ENCODE measurements around the gene INPP5E. TPM values are rescaled to one million over a fixed set of nuclear protein-coding genes. Genes with fewer than 3 reads are reported as not detected.

Gene INPP5E
- total and polyA plus RNA-seq, 2 experiments from 2014 or later: 5.8 to 13.4 TPM

DNA sequence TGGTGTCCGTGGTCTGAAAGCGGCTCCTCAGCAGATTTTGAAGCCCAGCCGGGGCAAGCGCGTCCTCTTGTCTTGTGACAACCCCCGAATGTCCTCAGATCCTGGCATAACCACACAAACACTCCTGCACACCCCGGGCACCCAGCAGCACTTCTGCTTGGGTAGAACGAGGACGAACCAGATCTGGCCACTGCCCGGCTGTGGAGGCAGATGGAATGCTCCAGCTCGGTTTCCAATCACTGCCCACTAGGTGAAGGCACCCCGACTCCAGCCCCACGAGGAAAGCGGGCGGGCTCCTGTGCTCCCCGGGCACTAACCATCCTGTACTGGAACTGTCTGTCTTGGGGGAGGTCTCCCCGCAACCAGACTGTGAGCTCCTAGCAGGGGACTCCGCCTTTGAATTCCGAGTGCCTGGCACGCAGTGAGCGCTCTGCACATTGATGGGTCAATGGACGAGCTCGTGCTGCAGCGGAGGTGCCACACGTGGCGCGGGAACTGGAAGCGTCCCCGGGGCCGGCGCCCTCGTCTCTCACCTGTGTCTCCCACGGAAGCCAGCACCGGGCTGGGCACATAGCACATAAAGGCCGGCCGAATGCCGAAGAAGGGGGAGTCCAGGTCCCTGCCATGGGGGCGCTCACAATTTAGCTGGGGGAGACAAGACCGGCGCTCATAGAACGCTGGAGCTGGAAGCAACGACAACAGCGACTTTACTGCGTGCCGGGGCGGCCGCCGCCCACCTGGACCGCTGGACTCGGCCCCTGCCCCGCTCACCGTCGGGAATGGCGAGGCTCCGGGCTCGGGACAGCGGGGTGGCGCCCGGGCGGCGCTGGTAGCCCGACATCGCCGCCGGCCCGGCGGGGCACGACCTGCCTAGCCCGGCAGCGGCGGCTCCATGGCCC is 29.8 kb downstream of the INPP5E start:
- Mint-ChIP-seq H3K27me3 (ENCODE audit: insufficient read depth, low read depth, poor library complexity) (peaks cover 30% of the 10 kb centered on the region), H3K4me3 (peak overlapping the region; percentile 96), H3K27ac (peak overlapping the region; percentile 96), H3K36me3 (ENCODE audit: low read depth) (peaks cover 73% of the 10 kb centered on the region), H3K9me3 (no peaks in the 10 kb centered on the region), H3K4me1 (peaks cover 20% of the 10 kb centered on the region)
- Histone ChIP-seq H3K4me3 (peak overlapping the region; percentile 96), H3F3A (replicated peaks; ENCODE audit: low read depth) (peaks cover 16% of the 10 kb centered on the region), H3K36me3 (ENCODE audit: insufficient read depth) (peaks cover 43% of the 10 kb centered on the region), H3K27ac (ENCODE audit: low read depth) (0 out of 2 replicates have a peak overlapping the region, but pooled peaks have one; percentile 39), H3K4me2 (peak overlapping the region; percentile 96), H4K20me1 (replicated peaks; ENCODE audit: insufficient read depth) (peaks cover 24% of the 10 kb centered on the region), H3K4me1 (ENCODE audit: insufficient read depth) (peaks cover 17% of the 10 kb centered on the region; the same call in 1 of the 2 replicates), H3K9me2 (ENCODE audit: insufficient read depth) (no peaks in the 10 kb centered on the region), H3K27me3 (ENCODE audit: insufficient read depth) (no peaks in the 10 kb centered on the region), H3K79me2 (replicated peaks; ENCODE audit: insufficient read depth) (peaks cover 68% of the 10 kb centered on the region), H2AFZ (no peak overlapping the region; the same call in 1 of the 2 replicates)
- ATAC-seq: peak; percentile 65
- no peak for TF ChIP-seq POLR2AphosphoS5 (IDR thresholded peaks at IDR 0.05; ENCODE audit: low read depth)
- TF ChIP-seq ZNF462 (CRISPR knock-in tag; IDR thresholded peaks at IDR 0.05): no peak
- TF ChIP-seq, protein P1, sequence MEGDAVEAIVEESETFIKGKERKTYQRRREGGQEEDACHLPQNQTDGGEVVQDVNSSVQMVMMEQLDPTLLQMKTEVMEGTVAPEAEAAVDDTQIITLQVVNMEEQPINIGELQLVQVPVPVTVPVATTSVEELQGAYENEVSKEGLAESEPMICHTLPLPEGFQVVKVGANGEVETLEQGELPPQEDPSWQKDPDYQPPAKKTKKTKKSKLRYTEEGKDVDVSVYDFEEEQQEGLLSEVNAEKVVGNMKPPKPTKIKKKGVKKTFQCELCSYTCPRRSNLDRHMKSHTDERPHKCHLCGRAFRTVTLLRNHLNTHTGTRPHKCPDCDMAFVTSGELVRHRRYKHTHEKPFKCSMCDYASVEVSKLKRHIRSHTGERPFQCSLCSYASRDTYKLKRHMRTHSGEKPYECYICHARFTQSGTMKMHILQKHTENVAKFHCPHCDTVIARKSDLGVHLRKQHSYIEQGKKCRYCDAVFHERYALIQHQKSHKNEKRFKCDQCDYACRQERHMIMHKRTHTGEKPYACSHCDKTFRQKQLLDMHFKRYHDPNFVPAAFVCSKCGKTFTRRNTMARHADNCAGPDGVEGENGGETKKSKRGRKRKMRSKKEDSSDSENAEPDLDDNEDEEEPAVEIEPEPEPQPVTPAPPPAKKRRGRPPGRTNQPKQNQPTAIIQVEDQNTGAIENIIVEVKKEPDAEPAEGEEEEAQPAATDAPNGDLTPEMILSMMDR (conservative IDR thresholded peaks at IDR 0.05; ENCODE audit: low read depth in 2 of 2): no peak
- TF ChIP-seq ZNF114 (CRISPR knock-in tag; IDR thresholded peaks at IDR 0.05): no peak
- TF ChIP-seq ZNF331 (CRISPR knock-in tag; IDR thresholded peaks at IDR 0.05; ENCODE audit: low read depth): no peak
- TF ChIP-seq, protein P2, sequence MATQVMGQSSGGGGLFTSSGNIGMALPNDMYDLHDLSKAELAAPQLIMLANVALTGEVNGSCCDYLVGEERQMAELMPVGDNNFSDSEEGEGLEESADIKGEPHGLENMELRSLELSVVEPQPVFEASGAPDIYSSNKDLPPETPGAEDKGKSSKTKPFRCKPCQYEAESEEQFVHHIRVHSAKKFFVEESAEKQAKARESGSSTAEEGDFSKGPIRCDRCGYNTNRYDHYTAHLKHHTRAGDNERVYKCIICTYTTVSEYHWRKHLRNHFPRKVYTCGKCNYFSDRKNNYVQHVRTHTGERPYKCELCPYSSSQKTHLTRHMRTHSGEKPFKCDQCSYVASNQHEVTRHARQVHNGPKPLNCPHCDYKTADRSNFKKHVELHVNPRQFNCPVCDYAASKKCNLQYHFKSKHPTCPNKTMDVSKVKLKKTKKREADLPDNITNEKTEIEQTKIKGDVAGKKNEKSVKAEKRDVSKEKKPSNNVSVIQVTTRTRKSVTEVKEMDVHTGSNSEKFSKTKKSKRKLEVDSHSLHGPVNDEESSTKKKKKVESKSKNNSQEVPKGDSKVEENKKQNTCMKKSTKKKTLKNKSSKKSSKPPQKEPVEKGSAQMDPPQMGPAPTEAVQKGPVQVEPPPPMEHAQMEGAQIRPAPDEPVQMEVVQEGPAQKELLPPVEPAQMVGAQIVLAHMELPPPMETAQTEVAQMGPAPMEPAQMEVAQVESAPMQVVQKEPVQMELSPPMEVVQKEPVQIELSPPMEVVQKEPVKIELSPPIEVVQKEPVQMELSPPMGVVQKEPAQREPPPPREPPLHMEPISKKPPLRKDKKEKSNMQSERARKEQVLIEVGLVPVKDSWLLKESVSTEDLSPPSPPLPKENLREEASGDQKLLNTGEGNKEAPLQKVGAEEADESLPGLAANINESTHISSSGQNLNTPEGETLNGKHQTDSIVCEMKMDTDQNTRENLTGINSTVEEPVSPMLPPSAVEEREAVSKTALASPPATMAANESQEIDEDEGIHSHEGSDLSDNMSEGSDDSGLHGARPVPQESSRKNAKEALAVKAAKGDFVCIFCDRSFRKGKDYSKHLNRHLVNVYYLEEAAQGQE (IDR thresholded peaks at IDR 0.05; ENCODE audit: unreplicated experiment): no peak
- TF ChIP-seq NANOG (IDR thresholded peaks at IDR 0.05; ENCODE audit: borderline replicate concordance): no peak
- peak; percentile 48 for DNase-seq (ENCODE audit: low spot score)
